B cell (primary cell): ENCODE data around the gene PRTN3.

Experiments used
- EZH2 ChIP-seq: IDR thresholded peaks from 2 replicates; pipeline ENCODE4 v1.6.1; 2012; ENCODE audit warnings: borderline replicate concordance, low read depth, mild to moderate bottlenecking, moderate library complexity, low read length; ENCODE audit not compliant: insufficient read depth, poor library complexity, severe bottlenecking
- TF ChIP-seq, protein P1 (sequence below): fragments of 200-600 bp; IDR thresholded peaks from one replicate; pipeline ENCODE4 v1.8.0; 2022; ENCODE audit warnings: antibody characterized with exemption, mild to moderate bottlenecking

DNA sequence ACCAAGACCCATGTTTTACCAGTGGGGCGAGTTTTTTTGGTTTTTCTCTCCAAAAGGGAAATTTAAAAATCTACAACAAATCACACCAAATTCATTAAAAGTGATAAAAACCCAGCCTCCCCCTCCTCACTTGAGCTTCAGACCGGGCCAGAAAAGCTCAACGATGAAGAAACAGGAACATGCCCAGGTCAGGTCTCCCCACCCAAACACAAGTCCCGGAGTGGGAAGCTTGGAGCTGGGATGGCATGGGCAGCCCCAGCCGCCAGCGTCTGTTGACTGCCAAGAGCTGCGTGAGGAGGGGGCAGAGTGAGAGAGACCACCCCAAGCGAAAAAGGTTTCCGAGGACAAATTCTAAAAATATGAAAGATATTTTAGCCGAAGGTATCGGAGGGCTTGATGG, 56.2 kb downstream of the PRTN3 start:
- TF ChIP-seq, protein P1, sequence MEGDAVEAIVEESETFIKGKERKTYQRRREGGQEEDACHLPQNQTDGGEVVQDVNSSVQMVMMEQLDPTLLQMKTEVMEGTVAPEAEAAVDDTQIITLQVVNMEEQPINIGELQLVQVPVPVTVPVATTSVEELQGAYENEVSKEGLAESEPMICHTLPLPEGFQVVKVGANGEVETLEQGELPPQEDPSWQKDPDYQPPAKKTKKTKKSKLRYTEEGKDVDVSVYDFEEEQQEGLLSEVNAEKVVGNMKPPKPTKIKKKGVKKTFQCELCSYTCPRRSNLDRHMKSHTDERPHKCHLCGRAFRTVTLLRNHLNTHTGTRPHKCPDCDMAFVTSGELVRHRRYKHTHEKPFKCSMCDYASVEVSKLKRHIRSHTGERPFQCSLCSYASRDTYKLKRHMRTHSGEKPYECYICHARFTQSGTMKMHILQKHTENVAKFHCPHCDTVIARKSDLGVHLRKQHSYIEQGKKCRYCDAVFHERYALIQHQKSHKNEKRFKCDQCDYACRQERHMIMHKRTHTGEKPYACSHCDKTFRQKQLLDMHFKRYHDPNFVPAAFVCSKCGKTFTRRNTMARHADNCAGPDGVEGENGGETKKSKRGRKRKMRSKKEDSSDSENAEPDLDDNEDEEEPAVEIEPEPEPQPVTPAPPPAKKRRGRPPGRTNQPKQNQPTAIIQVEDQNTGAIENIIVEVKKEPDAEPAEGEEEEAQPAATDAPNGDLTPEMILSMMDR: no peak
- no peak for TF ChIP-seq EZH2
